Measurements from ENCODE around the gene MAPKAP1.

The MAPKAP1 gene

GRCh38 chr9:125655066-125655633, 51.9 kb downstream of the MAPKAP1 start:
- no peak for TF ChIP-seq L3MBTL2 (conservative IDR thresholded peaks at IDR 0.05)
- TF ChIP-seq ZNF384 (IDR thresholded peaks at IDR 0.05) = no peak
- no peak for TF ChIP-seq ARNT (IDR thresholded peaks at IDR 0.05)
- no peak for TF ChIP-seq PKNOX1 (IDR thresholded peaks at IDR 0.05)
- no peak for TF ChIP-seq FOXK2 (IDR thresholded peaks at IDR 0.05)
- no peak for TF ChIP-seq SP1 (IDR thresholded peaks at IDR 0.05)
- TF ChIP-seq FOXM1 (IDR thresholded peaks at IDR 0.05; ENCODE audit: borderline replicate concordance) = no peak
- no peak for TF ChIP-seq SUZ12 (IDR thresholded peaks at IDR 0.05)
- no peak for TF ChIP-seq NFRKB (IDR thresholded peaks at IDR 0.05)
- no peak for DNase-seq (ENCODE audit: extremely low spot score)
- ChIA-PET CTCF (no interaction called here), POLR2A (no interaction called here)

GRCh38 chr9:125654121-125654520, 52.9 kb downstream of the MAPKAP1 start:
- DNase-seq (ENCODE audit: extremely low spot score) = no peak
- no peak for TF ChIP-seq HDGF (IDR thresholded peaks at IDR 0.05; ENCODE audit: borderline replicate concordance)
- no peak for TF ChIP-seq NFRKB (IDR thresholded peaks at IDR 0.05)
- POLR2A ChIA-PET = no interaction called here
- CTCF ChIA-PET = no interaction called here

- DNase-seq (ENCODE audit: extremely low spot score) = no peak
- ChIA-PET POLR2A (no interaction called here), CTCF (no interaction called here)
- TF ChIP-seq FOXM1 (IDR thresholded peaks at IDR 0.05; ENCODE audit: borderline replicate concordance) (no peak), HDGF (IDR thresholded peaks at IDR 0.05; ENCODE audit: borderline replicate concordance) (no peak), PKNOX1 (IDR thresholded peaks at IDR 0.05) (no peak), FOXA1 (IDR thresholded peaks at IDR 0.05) (no peak), SUZ12 (IDR thresholded peaks at IDR 0.05) (no peak), BHLHE40 (IDR thresholded peaks at IDR 0.05; ENCODE audit: borderline replicate concordance) (no peak), ZNF384 (IDR thresholded peaks at IDR 0.05) (no peak), ARNT (IDR thresholded peaks at IDR 0.05) (no peak), SP1 (IDR thresholded peaks at IDR 0.05) (no peak), NFRKB (IDR thresholded peaks at IDR 0.05) (no peak), L3MBTL2 (conservative IDR thresholded peaks at IDR 0.05) (no peak), FOXK2 (IDR thresholded peaks at IDR 0.05) (no peak), CTBP1 (IDR thresholded peaks at IDR 0.05; ENCODE audit: borderline replicate concordance) (no peak), TARDBP (IDR thresholded peaks at IDR 0.05) (no peak), LEF1 (IDR thresholded peaks at IDR 0.05; ENCODE audit: borderline replicate concordance) (no peak), ELF4 (IDR thresholded peaks at IDR 0.05) (no peak)
Measured at GRCh38 chr9:125653325-125653724, 53.7 kb downstream of the MAPKAP1 start.

GRCh38 chr9:125652759-125653158, 54.2 kb downstream of the MAPKAP1 start:
- ChIA-PET CTCF (no interaction called here), POLR2A (no interaction called here)
- no peak for TF ChIP-seq ZNF384 (IDR thresholded peaks at IDR 0.05)
- no peak for DNase-seq (ENCODE audit: extremely low spot score)

GRCh38 chr9:125652233-125652594, 54.8 kb downstream of the MAPKAP1 start:
- no peak for DNase-seq (ENCODE audit: extremely low spot score)

GRCh38 chr9:125651576-125652232, 55.3 kb downstream of the MAPKAP1 start:
- no peak for TF ChIP-seq FOXK2 (IDR thresholded peaks at IDR 0.05)
- POLR2A ChIA-PET = no interaction called here
- no peak for DNase-seq (ENCODE audit: extremely low spot score)
- CTCF ChIA-PET = no interaction called here

More at GRCh38 chr9:125652233-125652594, 54.8 kb downstream of the MAPKAP1 start:
- TF ChIP-seq ELF4 (IDR thresholded peaks at IDR 0.05) = no peak
- TF ChIP-seq L3MBTL2 (conservative IDR thresholded peaks at IDR 0.05) = no peak
- TF ChIP-seq CTBP1 (IDR thresholded peaks at IDR 0.05; ENCODE audit: borderline replicate concordance) = no peak
- TF ChIP-seq BHLHE40 (IDR thresholded peaks at IDR 0.05; ENCODE audit: borderline replicate concordance) = no peak
- TF ChIP-seq TARDBP (IDR thresholded peaks at IDR 0.05) = no peak
- TF ChIP-seq FOXA1 (IDR thresholded peaks at IDR 0.05) = no peak
- TF ChIP-seq ZNF384 (IDR thresholded peaks at IDR 0.05) = no peak
- no peak for TF ChIP-seq FOXK2 (IDR thresholded peaks at IDR 0.05)
- no peak for TF ChIP-seq NFRKB (IDR thresholded peaks at IDR 0.05)
- TF ChIP-seq PKNOX1 (IDR thresholded peaks at IDR 0.05) = no peak
- no peak for TF ChIP-seq FOXM1 (IDR thresholded peaks at IDR 0.05; ENCODE audit: borderline replicate concordance)
- ChIA-PET CTCF (no interaction called here), POLR2A (no interaction called here)

- ChIA-PET POLR2A (no interaction called here), CTCF (no interaction called here)
- TF ChIP-seq SP1 (IDR thresholded peaks at IDR 0.05) = no peak
- TF ChIP-seq ARNT (IDR thresholded peaks at IDR 0.05) = no peak
- TF ChIP-seq FOXK2 (IDR thresholded peaks at IDR 0.05) = no peak
- TF ChIP-seq SUZ12 (IDR thresholded peaks at IDR 0.05) = no peak
- no peak for TF ChIP-seq L3MBTL2 (conservative IDR thresholded peaks at IDR 0.05)
- TF ChIP-seq HDGF (IDR thresholded peaks at IDR 0.05; ENCODE audit: borderline replicate concordance) = no peak
- TF ChIP-seq PKNOX1 (IDR thresholded peaks at IDR 0.05) = no peak
- TF ChIP-seq ELF4 (IDR thresholded peaks at IDR 0.05) = no peak
- DNase-seq (ENCODE audit: extremely low spot score) = no peak
Measured at GRCh38 chr9:125650271-125650737, 56.7 kb downstream of the MAPKAP1 start.

Data from HEK293T (cell line).